Brain microvascular endothelial cell (primary cell): ENCODE measurements around the gene DDX39A.

Experiments used
- DNase-seq: peaks from one replicate; pipeline ENCODE4 v3.0.0-alpha.2; 2020
- H3K27ac ChIP-seq: fragments of 250-450 bp; sonication (Bioruptor Pico); 2 replicates; pipeline ENCODE4 v1.5.1; 2020; ENCODE audit warnings: mild to moderate bottlenecking, moderate library complexity
- H3K27me3 ChIP-seq: fragments of 250-450 bp; sonication (Bioruptor Pico); replicated peaks from 2 replicates; pipeline ENCODE4 v1.5.1; 2020; ENCODE audit warnings: mild to moderate bottlenecking
- H3K36me3 ChIP-seq: fragments of 250-450 bp; sonication (Bioruptor Pico); replicated peaks from 2 replicates; pipeline ENCODE4 v1.5.1; 2020; ENCODE audit warnings: mild to moderate bottlenecking
- H3K4me3 ChIP-seq: 2 replicates; pipeline ENCODE4 v1.5.1; 2011; ENCODE audit warnings: low read depth, mild to moderate bottlenecking, control low read depth, low read length, moderate library complexity
- in situ Hi-C: cut with HindIII; loops from 2 replicates; pipeline ENCODE4 v1.10.0; 2017; ENCODE audit warnings: low sequenced_read_pairs, low pct_ligation_motif_present
- TF ChIP-seq, protein P1 (sequence below): IDR thresholded peaks from 2 replicates; pipeline ENCODE4 v1.5.1; 2011; ENCODE audit warnings: low read depth, mild to moderate bottlenecking, moderate library complexity, low read length, control low read depth, inconsistent platforms; ENCODE audit errors: missing control alignments

DDX39A gene

DNA sequence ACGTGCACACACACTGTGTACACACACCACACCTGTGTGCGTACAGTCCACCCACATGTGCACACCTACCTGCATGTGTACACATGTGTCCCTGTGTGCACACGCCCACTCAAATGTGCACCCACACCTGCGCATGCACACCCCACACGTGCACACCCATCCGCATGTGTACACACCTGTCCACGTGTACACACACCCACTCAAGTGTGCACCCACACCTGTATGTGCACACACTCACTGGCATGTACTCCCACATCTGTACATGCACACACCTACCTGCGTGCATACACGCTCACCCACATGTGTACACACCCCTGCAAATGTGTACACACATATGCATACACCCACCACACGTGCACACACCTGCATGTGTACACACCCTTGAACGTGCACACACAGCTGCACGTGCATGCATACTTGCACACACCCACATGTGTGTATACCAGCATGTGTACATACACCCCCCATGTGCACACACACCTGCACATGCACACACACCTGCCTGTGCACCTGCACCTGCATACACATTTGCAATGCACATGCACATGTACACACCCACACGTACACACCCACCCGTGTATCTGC lies 24.6 kb upstream of the DDX39A start:
- H3K36me3 ChIP-seq: peaks cover 64% of the 10 kb centered on the region
- in situ Hi-C loops: no loop called here
- TF ChIP-seq, protein P1, sequence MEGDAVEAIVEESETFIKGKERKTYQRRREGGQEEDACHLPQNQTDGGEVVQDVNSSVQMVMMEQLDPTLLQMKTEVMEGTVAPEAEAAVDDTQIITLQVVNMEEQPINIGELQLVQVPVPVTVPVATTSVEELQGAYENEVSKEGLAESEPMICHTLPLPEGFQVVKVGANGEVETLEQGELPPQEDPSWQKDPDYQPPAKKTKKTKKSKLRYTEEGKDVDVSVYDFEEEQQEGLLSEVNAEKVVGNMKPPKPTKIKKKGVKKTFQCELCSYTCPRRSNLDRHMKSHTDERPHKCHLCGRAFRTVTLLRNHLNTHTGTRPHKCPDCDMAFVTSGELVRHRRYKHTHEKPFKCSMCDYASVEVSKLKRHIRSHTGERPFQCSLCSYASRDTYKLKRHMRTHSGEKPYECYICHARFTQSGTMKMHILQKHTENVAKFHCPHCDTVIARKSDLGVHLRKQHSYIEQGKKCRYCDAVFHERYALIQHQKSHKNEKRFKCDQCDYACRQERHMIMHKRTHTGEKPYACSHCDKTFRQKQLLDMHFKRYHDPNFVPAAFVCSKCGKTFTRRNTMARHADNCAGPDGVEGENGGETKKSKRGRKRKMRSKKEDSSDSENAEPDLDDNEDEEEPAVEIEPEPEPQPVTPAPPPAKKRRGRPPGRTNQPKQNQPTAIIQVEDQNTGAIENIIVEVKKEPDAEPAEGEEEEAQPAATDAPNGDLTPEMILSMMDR: no peak
- no peaks in the 10 kb centered on the region for H3K27me3 ChIP-seq
- no peak for DNase-seq
- H3K4me3 ChIP-seq: no peak overlapping the region
- H3K27ac ChIP-seq: no peak overlapping the region

DNA sequence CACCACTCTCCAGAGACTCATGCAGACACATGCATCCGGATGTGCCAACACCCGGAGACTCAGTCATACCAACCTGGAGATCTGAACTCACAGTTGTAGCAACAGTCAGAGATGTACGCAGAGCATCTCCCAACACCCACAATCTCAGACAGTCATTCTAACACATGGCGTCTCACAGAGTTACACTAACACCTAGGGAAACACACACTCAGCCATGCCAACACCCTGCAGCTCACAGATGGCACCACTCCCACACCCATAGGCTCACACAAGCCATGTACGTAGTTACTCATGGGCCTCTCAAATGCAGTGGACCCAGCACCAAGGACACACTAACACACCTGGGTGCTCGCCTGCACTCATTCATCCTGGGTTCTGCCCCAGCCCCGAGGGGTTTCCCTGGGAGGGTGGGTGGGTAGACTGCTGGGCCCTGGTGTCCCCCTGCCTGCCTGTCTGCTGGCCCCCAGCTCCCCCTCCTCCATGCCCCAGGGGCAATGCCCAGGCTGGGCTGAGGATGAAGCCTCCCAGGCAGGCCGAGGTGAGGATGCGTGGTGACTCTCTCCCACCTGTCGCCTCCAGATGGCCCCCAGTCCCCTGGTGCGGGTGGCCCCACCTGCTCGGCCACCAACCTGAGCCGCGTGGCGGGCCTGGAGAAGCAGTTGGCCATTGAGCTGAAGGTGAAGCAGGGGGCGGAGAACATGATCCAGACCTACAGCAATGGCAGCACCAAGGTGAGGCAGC lies 23.9 kb upstream of the DDX39A start:
- Histone ChIP-seq H3K4me3 (no peak overlapping the region), H3K27ac (no peak overlapping the region), H3K36me3 (peaks cover 57% of the 10 kb centered on the region), H3K27me3 (no peaks in the 10 kb centered on the region)
- in situ Hi-C loops: no loop called here
- no peak for DNase-seq
- TF ChIP-seq, protein P1: no peak

DNA sequence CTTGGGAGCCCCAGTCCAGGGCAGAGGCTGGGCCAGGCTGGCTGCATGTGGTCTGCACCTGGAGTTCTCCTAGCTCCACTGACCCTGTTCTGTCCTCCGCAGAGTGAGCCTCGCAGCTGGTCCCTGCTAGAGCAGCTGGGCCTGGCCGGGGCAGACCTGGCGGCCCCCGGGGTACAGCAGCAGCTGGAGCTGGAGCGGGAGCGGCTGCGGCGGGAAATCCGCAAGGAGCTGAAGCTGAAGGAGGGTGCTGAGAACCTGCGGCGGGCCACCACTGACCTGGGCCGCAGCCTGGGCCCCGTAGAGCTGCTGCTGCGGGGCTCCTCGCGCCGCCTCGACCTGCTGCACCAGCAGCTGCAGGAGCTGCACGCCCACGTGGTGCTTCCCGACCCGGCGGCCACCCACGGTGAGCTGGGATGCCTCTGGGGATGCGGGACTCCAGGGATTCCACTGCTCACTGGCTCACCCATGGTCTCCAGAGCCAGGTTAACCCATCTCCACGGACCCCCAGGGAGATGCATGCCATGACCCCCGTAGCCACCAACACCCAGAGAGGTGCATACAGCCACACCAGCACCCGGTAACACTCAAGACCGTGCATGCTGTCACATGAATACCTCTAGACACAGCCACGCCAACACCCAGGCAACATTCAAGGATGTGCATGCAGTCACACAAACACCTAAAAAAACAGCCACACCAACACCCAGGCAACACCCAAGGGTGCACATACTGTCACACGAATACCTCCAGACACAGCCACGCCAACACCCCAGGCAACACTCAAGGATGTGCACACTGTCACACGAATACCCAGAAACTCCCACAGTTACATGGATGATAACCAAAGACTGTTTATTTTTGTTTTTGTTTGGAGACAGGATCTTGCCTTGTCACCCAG lies 22.1 kb upstream of the DDX39A start:
- peaks cover 42% of the 10 kb centered on the region for H3K36me3 ChIP-seq
- in situ Hi-C loops: no loop called here
- no peak overlapping the region for H3K27ac ChIP-seq
- no peak for DNase-seq
- H3K4me3 ChIP-seq: no peak overlapping the region
- no peaks in the 10 kb centered on the region for H3K27me3 ChIP-seq
- TF ChIP-seq, protein P1: no peak

DNA sequence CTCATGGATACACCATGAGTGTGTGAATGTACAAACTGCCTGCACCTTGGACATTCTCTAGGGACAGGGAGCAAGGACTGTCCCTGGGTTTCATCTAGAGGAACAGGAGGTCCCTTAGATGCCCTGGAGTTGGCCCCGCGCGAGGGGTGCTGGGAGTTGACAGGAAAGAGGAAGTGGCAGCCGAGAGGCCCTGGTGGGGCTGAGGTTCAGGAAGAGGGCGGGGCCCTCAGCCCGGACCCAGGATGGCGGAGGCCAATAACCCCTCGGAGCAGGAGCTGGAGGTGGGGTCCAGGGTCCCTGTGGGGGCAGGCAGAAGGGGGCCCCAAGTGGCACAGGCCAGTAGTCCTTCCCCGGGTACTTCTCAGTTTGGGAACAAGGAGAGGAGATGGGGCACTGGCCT lies 20.9 kb upstream of the DDX39A start:
- H3K27ac ChIP-seq: peak overlapping the region; percentile 27
- in situ Hi-C loops: no loop called here
- peaks cover 36% of the 10 kb centered on the region for H3K36me3 ChIP-seq
- no peaks in the 10 kb centered on the region for H3K27me3 ChIP-seq
- TF ChIP-seq, protein P1: no peak
- DNase-seq: no peak
- H3K4me3 ChIP-seq: no peak overlapping the region

DNA sequence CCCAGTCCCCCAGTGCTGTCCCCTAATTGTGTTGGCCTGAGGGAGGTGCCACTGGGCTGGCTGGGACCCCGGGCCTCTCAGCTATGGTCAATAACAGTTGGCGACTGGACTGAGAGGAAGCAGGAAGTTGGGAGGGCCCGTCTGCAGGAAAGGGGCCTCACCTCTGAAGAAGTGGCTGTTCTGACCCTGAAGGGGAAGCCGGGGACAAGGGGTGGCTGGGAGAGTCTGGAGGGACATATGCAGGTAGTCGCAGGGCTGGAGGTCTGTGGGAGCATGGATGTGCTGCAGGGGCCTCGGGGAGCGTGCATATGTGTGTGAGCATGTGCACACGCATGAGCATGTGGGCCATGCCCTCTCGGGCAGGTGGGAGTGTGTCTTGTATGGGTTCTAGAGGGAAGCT lies 19.9 kb upstream of the DDX39A start:
- in situ Hi-C loops: no loop called here
- TF ChIP-seq, protein P1: no peak
- no peak for DNase-seq
- no peaks in the 10 kb centered on the region for H3K27me3 ChIP-seq
- H3K36me3 ChIP-seq: peaks cover 27% of the 10 kb centered on the region
- no peak overlapping the region for H3K4me3 ChIP-seq
- no peak overlapping the region for H3K27ac ChIP-seq
